DND-41 (cell line): Measurements from ENCODE around the gene ATP2A3.

Source experiments
- ATAC-seq: fragments of 200-7000 bp; cut with Tn5 transposase; 3 replicates; pipeline ENCODE4 v1.9.1; 2021; ENCODE audit warnings: low read depth; ENCODE audit not compliant: insufficient read depth
- DNase-seq: peaks from one replicate; pipeline ENCODE4 v3.0.0-alpha.2; 2020
- H2AFZ ChIP-seq: 2 replicates; pipeline ENCODE4 v1.6.0; 2012; ENCODE audit warnings: low read depth, low read length
- H3K27ac ChIP-seq: 2 replicates; pipeline ENCODE4 v1.5.1; 2012; ENCODE audit warnings: low read length, inconsistent platforms
- H3K27me3 ChIP-seq: fragments of 200-600 bp; sonication (generic); 2 replicates; pipeline ENCODE4 v1.6.0; 2012; ENCODE audit warnings: low read length, mild to moderate bottlenecking, inconsistent platforms; ENCODE audit not compliant: insufficient read depth, poor library complexity
- H3K36me3 ChIP-seq: 2 replicates; pipeline ENCODE4 v1.5.1; 2012; ENCODE audit warnings: low read length, inconsistent platforms; ENCODE audit not compliant: insufficient read depth
- H3K4me1 ChIP-seq: 2 replicates; pipeline ENCODE4 v1.5.1; 2012; ENCODE audit warnings: mild to moderate bottlenecking, low read length; ENCODE audit not compliant: insufficient read depth
- H3K4me2 ChIP-seq: 2 replicates; pipeline ENCODE4 v1.6.0; 2012; ENCODE audit warnings: mild to moderate bottlenecking, moderate library complexity, low read length, inconsistent platforms; ENCODE audit not compliant: insufficient read depth
- H3K4me3 ChIP-seq, 2 experiments: fragments of 200-600 bp in 1 of 2; shearing (Covaris generic) in 1 of 2; 2 replicates each; pipeline ENCODE4 v1.5.1; 2012 to 2016; ENCODE audit warnings: inconsistent platforms in 2 of 2, low read length in 2 of 2, mild to moderate bottlenecking in 2 of 2, low read depth in 1 of 2, moderate library complexity in 1 of 2
- H3K79me2 ChIP-seq: 2 replicates; pipeline ENCODE4 v1.6.0; 2012; ENCODE audit warnings: low read length, inconsistent platforms; ENCODE audit not compliant: insufficient read depth
- H3K9ac ChIP-seq: 2 replicates; pipeline ENCODE4 v1.6.0; 2012; ENCODE audit warnings: low read depth, mild to moderate bottlenecking, inconsistent platforms, low read length, moderate library complexity
- H3K9me3 ChIP-seq: 2 replicates; pipeline ENCODE4 v1.5.1; 2012; ENCODE audit warnings: low read length, moderate library complexity, mild to moderate bottlenecking, inconsistent platforms; ENCODE audit not compliant: insufficient read depth, severe bottlenecking
- H4K20me1 ChIP-seq: 2 replicates; pipeline ENCODE4 v1.6.0; 2012; ENCODE audit warnings: low read length; ENCODE audit not compliant: insufficient read depth
- CTCF ChIP-seq: IDR thresholded peaks from 2 replicates; pipeline ENCODE4 v1.5.1; 2012; ENCODE audit warnings: borderline replicate concordance, low read length, moderate library complexity, mild to moderate bottlenecking; ENCODE audit not compliant: poor library complexity, severe bottlenecking; ENCODE audit errors: extremely low read depth
- EZH2 ChIP-seq: IDR thresholded peaks from 3 replicates; pipeline ENCODE4 v1.6.1; 2012; ENCODE audit warnings: borderline replicate concordance, low read depth, mild to moderate bottlenecking, moderate library complexity, low read length, inconsistent platforms; ENCODE audit not compliant: severe bottlenecking

The ATP2A3 gene

GRCh38 chr17:3916825-3917224 is 47.4 kb downstream of the ATP2A3 start:
- ATAC-seq (no peak), DNase-seq (no peak)
- no peaks in the 10 kb centered on the region for H3K79me2 ChIP-seq
- H3K9me3 ChIP-seq = no peaks in the 10 kb centered on the region
- H3K36me3 ChIP-seq = no peaks in the 10 kb centered on the region
- H3K4me1 ChIP-seq = peaks cover 27% of the 10 kb centered on the region
- H3K9ac ChIP-seq = no peak overlapping the region
- H4K20me1 ChIP-seq = no peaks in the 10 kb centered on the region
- H3K4me2 ChIP-seq = no peak overlapping the region
- H2AFZ ChIP-seq = no peak overlapping the region
- no peak overlapping the region for H3K4me3 ChIP-seq
- TF ChIP-seq CTCF = no peak
- no peak for TF ChIP-seq EZH2
- H3K27ac ChIP-seq = no peak overlapping the region; the same call in 1 of the 2 replicates
- H3K27me3 ChIP-seq = no peaks in the 10 kb centered on the region

- Histone ChIP-seq H3K9me3 (no peaks in the 10 kb centered on the region), H3K36me3 (no peaks in the 10 kb centered on the region), H3K9ac (no peak within 1 kb of the TSS), H2AFZ (no peak within 1 kb of the TSS), H3K4me3 (no peak within 1 kb of the TSS), H3K27ac (no peak within 1 kb of the TSS; the same call in 1 of the 2 replicates), H3K4me2 (no peak within 1 kb of the TSS), H4K20me1 (no peaks in the 10 kb centered on the region), H3K27me3 (no peaks in the 10 kb centered on the region), H3K4me1 (peaks cover 34% of the 10 kb centered on the region), H3K79me2 (no peaks in the 10 kb centered on the region)
- ATAC-seq = peak; percentile 63
- no peak for TF ChIP-seq EZH2
- no peak for TF ChIP-seq CTCF
- peak; percentile 73 for DNase-seq
Measured at GRCh38 chr17:3915995-3916696, 48.1 kb downstream of the ATP2A3 start, which contains the start of gene P2RX1. Gene P2RX1 (minus strand): TSS chr17:3916465. CDS start chr17:3916225, 240 bp downstream.

- no peak overlapping the region for H3K4me3 ChIP-seq
- no peaks in the 10 kb centered on the region for H4K20me1 ChIP-seq
- H3K4me2 ChIP-seq = no peak overlapping the region
- H3K9ac ChIP-seq = no peak overlapping the region
- H2AFZ ChIP-seq = no peak overlapping the region
- H3K36me3 ChIP-seq = no peaks in the 10 kb centered on the region
- DNase-seq (no peak), ATAC-seq (no peak)
- no peaks in the 10 kb centered on the region for H3K27me3 ChIP-seq
- TF ChIP-seq EZH2 = no peak
- no peak for TF ChIP-seq CTCF
- no peak overlapping the region for H3K27ac ChIP-seq
- no peaks in the 10 kb centered on the region for H3K9me3 ChIP-seq
- peaks cover 40% of the 10 kb centered on the region for H3K4me1 ChIP-seq
- H3K79me2 ChIP-seq = no peaks in the 10 kb centered on the region
Measured at GRCh38 chr17:3915581-3915994, 48.6 kb downstream of the ATP2A3 start.
